Sigmoid colon (tissue), 7 donors: ENCODE data around the gene ZFYVE9. TPM values are rescaled to one million over a fixed set of nuclear protein-coding genes. Genes with fewer than 3 reads are reported as not detected.

Source experiments
- DNase-seq: peaks from one replicate; pipeline ENCODE4 v3.0.0-alpha.2; 2019
- H3K27ac ChIP-seq, 4 donors: fragments of 200-600 bp; sonication (generic); one replicate each; pipeline ENCODE4 v1.5.1; 2016 to 2019; ENCODE audit warnings: mild to moderate bottlenecking in 1 of 4
- H3K27me3 ChIP-seq, 3 donors: fragments of 200-600 bp; sonication (generic); one replicate each; pipeline ENCODE4 v1.5.1; 2019; ENCODE audit warnings: mild to moderate bottlenecking in 1 of 3
- H3K36me3 ChIP-seq, 4 donors: fragments of 200-600 bp; sonication (generic); one replicate each; pipeline ENCODE4 v1.5.1; 2016 to 2019
- H3K4me1 ChIP-seq, 4 donors: fragments of 200-600 bp; sonication (generic); one replicate each; pipeline ENCODE4 v1.5.1; 2017 to 2019
- H3K4me3 ChIP-seq, 4 donors: fragments of 200-600 bp; sonication (generic); one replicate each; pipeline ENCODE4 v1.5.1; 2017 to 2019; ENCODE audit warnings: mild to moderate bottlenecking in 2 of 4, moderate library complexity in 1 of 4
- H3K9me3 ChIP-seq, 4 donors: fragments of 200-600 bp in 3 of 4; sonication (generic) in 3 of 4; one replicate each; pipeline versions ENCODE4 v1.5.1 to v1.6.1; 2013 to 2019
- EP300 ChIP-seq, 4 donors: sonication (generic); formaldehyde crosslinking; IDR thresholded peaks; one replicate each; pipeline ENCODE4 v1.6.1; 2017; ENCODE audit warnings: antibody characterized with exemption in 4 of 4
- POLR2A ChIP-seq, 2 donors: fragments of 450-650 bp; IDR thresholded peaks; one replicate each; pipeline ENCODE4 v1.6.1; 2016; ENCODE audit warnings: antibody characterized with exemption in 2 of 2, mild to moderate bottlenecking in 2 of 2, moderate library complexity in 2 of 2
- POLR2AphosphoS5 ChIP-seq, 4 donors: sonication (generic); formaldehyde crosslinking; IDR thresholded peaks; one replicate each; pipeline ENCODE4 v1.6.1; 2017; ENCODE audit warnings: antibody characterized with exemption in 4 of 4
- WGBS, 2 donors: extraction: QIAGEN DNeasy Blood & Tissue Kit; methylation state at CpG; one replicate each; pipeline ENCODE4 v1.1.7; 2013; 5-methylcytosine and 5-hydroxymethylcytosine counted together
- intact Hi-C: fragments of 100-400 bp; cut with DNase I; formaldehyde crosslinking; loops from one replicate; pipeline ENCODE4 v1.15.1; 2023
- polyA plus RNA-seq, 3 donors: library from polyadenylated mRNA; stranded (reverse); fragments of 200-250 nt; gene quantifications; one replicate each; pipeline ENCODE4 v1.2.3, GENCODE V29; 2013
- total RNA-seq, 4 donors: library from RNA; depleted of rRNA; stranded (reverse); fragments of >200 nt; gene quantifications; one replicate each; pipeline ENCODE4 v1.1.0, GENCODE V29; 2016
- TF ChIP-seq, protein P1 (sequence below), 4 experiments: fragments of 450-650 bp in 3 of 4; fragments of 200-600 bp in 1 of 4; IDR thresholded peaks; one replicate each; pipeline ENCODE4 v1.5.1; 2016 to 2019; ENCODE audit warnings: antibody characterized with exemption in 4 of 4, mild to moderate bottlenecking in 3 of 4, moderate library complexity in 2 of 4
- donor health status: healthy with polysubstance abuse.
- donor health status: Bipolar disorder and iron deficiency.
- donor health status: healthy.

Gene ZFYVE9
- total and polyA plus RNA-seq, 7 donors, result 4.7 to 36.3 (median 25.9) TPM

DNA sequence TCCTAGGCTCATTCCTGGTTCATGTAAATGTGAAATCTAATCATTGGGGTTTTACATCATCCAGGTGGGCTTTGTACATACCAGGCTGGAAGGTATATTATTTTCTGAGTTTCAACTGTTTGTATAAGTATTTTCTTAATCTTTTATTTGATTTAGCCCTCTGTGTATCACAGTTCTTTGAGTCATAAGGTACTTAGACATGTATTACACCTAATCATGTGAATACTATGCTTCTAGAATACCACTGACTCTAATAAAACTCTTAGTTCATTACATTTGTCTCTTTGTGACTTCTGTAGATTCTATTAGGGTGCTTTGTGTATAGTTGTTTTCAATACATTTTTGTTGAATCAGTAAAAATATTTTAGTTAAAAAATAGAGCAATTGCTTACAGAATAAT, 92.8 kb downstream of the ZFYVE9 start:
- H3K36me3 ChIP-seq, result peaks cover 0 to 7% (median 2%) of the 10 kb centered on the region in 4 donors
- H3K4me3 ChIP-seq, result no peak overlapping the region
- H3K27me3 ChIP-seq, result no peaks in the 10 kb centered on the region
- H3K4me1 ChIP-seq, result peaks cover 0 to 7% (median under 1%) of the 10 kb centered on the region in 4 donors
- intact Hi-C loops, result no loop called here
- no peaks in the 10 kb centered on the region for H3K9me3 ChIP-seq
- TF ChIP-seq, protein P1, sequence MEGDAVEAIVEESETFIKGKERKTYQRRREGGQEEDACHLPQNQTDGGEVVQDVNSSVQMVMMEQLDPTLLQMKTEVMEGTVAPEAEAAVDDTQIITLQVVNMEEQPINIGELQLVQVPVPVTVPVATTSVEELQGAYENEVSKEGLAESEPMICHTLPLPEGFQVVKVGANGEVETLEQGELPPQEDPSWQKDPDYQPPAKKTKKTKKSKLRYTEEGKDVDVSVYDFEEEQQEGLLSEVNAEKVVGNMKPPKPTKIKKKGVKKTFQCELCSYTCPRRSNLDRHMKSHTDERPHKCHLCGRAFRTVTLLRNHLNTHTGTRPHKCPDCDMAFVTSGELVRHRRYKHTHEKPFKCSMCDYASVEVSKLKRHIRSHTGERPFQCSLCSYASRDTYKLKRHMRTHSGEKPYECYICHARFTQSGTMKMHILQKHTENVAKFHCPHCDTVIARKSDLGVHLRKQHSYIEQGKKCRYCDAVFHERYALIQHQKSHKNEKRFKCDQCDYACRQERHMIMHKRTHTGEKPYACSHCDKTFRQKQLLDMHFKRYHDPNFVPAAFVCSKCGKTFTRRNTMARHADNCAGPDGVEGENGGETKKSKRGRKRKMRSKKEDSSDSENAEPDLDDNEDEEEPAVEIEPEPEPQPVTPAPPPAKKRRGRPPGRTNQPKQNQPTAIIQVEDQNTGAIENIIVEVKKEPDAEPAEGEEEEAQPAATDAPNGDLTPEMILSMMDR (IDR thresholded peaks at IDR 0.05), result no peak
- TF ChIP-seq POLR2A (IDR thresholded peaks at IDR 0.05) (no peak), EP300 (IDR thresholded peaks at IDR 0.05) (no peak), POLR2AphosphoS5 (IDR thresholded peaks at IDR 0.05) (no peak)
- no peak overlapping the region for H3K27ac ChIP-seq
- no peak for DNase-seq

DNA sequence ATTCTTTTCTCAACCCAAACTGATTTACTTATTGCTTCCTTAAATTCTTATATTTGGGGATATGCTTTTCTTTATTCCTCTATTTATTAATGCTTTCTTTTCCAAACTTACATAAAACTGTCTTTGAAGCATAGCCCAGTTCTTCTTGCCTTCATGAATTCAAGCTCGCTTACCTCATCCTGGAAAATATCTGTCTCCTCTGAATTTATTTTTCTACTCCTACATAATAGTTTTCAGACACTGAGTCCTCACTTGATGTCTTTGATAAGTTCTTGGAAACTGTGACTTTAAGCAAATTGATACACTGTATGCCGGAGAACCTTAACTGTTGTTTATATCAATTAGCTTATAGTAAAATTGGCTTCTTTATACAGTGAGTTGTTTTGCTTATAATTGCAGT, 93.8 kb downstream of the ZFYVE9 start:
- Histone ChIP-seq H3K27ac (no peak overlapping the region), H3K36me3 (peaks cover 0 to 7% (median 2%) of the 10 kb centered on the region in 4 donors), H3K27me3 (no peaks in the 10 kb centered on the region), H3K4me3 (no peak overlapping the region), H3K4me1 (peaks cover 0 to 7% (median 2%) of the 10 kb centered on the region in 4 donors), H3K9me3 (no peaks in the 10 kb centered on the region)
- TF ChIP-seq POLR2A (IDR thresholded peaks at IDR 0.05) (no peak), EP300 (IDR thresholded peaks at IDR 0.05) (no peak), POLR2AphosphoS5 (IDR thresholded peaks at IDR 0.05) (no peak)
- TF ChIP-seq, protein P1 (IDR thresholded peaks at IDR 0.05), result no peak
- 91 to 96% methylated on average over 2 of the region's 2 CpGs for WGBS, 2 donors
- no peak for DNase-seq
- intact Hi-C loops, result no loop called here

DNA sequence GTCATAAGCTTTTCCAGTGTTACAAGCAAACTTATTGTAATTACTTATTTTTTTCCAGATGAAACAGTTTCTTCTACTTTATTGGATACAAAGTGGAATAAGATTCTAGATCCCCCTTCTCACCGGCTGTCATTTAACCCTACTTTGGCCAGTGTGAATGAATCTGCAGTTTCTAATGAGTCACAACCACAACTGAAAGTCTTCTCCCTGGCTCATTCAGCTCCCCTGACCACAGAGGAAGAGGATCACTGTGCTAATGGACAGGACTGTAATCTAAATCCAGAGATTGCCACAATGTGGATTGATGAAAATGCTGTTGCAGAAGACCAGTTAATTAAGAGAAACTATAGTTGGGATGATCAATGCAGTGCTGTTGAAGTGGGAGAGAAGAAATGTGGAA, 95.5 kb downstream of the ZFYVE9 start:
- no peak for DNase-seq
- no peak overlapping the region for H3K4me3 ChIP-seq
- peaks cover 0 to 7% (median 2%) of the 10 kb centered on the region in 4 donors for H3K4me1 ChIP-seq
- H3K9me3 ChIP-seq, result no peaks in the 10 kb centered on the region
- 78 to 85% methylated on average over 1 of the region's 1 CpG for WGBS, 2 donors
- H3K36me3 ChIP-seq, result peaks cover 0 to 7% (median 2%) of the 10 kb centered on the region in 4 donors
- TF ChIP-seq EP300 (IDR thresholded peaks at IDR 0.05) (no peak), POLR2AphosphoS5 (IDR thresholded peaks at IDR 0.05) (no peak), POLR2A (IDR thresholded peaks at IDR 0.05) (no peak)
- TF ChIP-seq, protein P1 (IDR thresholded peaks at IDR 0.05), result no peak
- H3K27ac ChIP-seq, result no peak overlapping the region
- H3K27me3 ChIP-seq, result no peaks in the 10 kb centered on the region
- intact Hi-C loops, result no loop called here

DNA sequence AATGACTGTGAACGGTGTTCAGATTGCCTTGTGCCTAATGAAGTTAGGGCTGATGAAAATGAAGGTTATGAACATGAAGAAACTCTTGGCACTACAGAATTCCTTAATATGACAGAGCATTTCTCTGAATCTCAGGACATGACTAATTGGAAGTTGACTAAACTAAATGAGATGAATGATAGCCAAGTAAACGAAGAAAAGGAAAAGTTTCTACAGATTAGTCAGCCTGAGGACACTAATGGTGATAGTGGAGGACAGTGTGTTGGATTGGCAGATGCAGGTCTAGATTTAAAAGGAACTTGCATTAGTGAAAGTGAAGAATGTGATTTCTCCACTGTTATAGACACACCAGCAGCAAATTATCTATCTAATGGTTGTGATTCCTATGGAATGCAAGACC, 96.6 kb downstream of the ZFYVE9 start:
- H3K9me3 ChIP-seq, result no peaks in the 10 kb centered on the region
- intact Hi-C loops, result no loop called here
- no peak overlapping the region for H3K4me3 ChIP-seq
- H3K27me3 ChIP-seq, result no peaks in the 10 kb centered on the region
- no peak overlapping the region for H3K27ac ChIP-seq
- peaks cover 0 to 7% (median 2%) of the 10 kb centered on the region in 4 donors for H3K4me1 ChIP-seq
- no peak for DNase-seq
- no peak for TF ChIP-seq POLR2AphosphoS5 (IDR thresholded peaks at IDR 0.05)
- TF ChIP-seq, protein P1 (IDR thresholded peaks at IDR 0.05), result no peak
- TF ChIP-seq POLR2A (IDR thresholded peaks at IDR 0.05), result no peak
- no peak for TF ChIP-seq EP300 (IDR thresholded peaks at IDR 0.05)
- peaks cover 0 to 7% (median 2%) of the 10 kb centered on the region in 4 donors for H3K36me3 ChIP-seq
- WGBS, 2 donors, result 81 to 83% methylated on average over 2 of the region's 2 CpGs
